Measurements from ENCODE around the gene NPB.

NPB gene

GRCh38 chr17:81926451-81927151 is 24.6 kb downstream of the NPB start:
- peak in 8 of 14 donors; percentile 30 to 74 (median 48) for DNase-seq

- no peak for DNase-seq
Observed at GRCh38 chr17:81927152-81927652, 25.2 kb downstream of the NPB start.

- peak; percentile 48 to 94 (median 82) for DNase-seq
Observed at GRCh38 chr17:81927653-81928543, 25.9 kb downstream of the NPB start, which contains the start of gene MAFG. Gene MAFG (minus strand): TSS chr17:81927735. CDS start chr17:81923185, 4,550 bp downstream.

- no peak for DNase-seq
Observed at GRCh38 chr17:81928544-81929252, 26.7 kb downstream of the NPB start.

GRCh38 chr17:81929253-81930141 is 27.5 kb downstream of the NPB start:
- DNase-seq, result no peak

- DNase-seq, result no peak
Observed at GRCh38 chr17:81930142-81931125, 28.4 kb downstream of the NPB start.

GRCh38 chr17:81931189-81931556 is 29.1 kb downstream of the NPB start:
- no peak for DNase-seq

GRCh38 chr17:81931557-81932332 is 29.7 kb downstream of the NPB start:
- DNase-seq, result no peak

GRCh38 chr17:81932333-81932983 is 30.4 kb downstream of the NPB start:
- no peak for DNase-seq

GRCh38 chr17:81933178-81933699 is 31.2 kb downstream of the NPB start:
- no peak for DNase-seq

GRCh38 chr17:81934098-81934757 is 32.2 kb downstream of the NPB start:
- no peak for DNase-seq

GRCh38 chr17:81934850-81935708 is 33.0 kb downstream of the NPB start:
- no peak for DNase-seq

- no peak for DNase-seq
Observed at GRCh38 chr17:81935709-81936084, 33.7 kb downstream of the NPB start.

- DNase-seq, result no peak
Observed at GRCh38 chr17:81939218-81939617, 37.2 kb downstream of the NPB start.

GRCh38 chr17:81939881-81940385 is 37.9 kb downstream of the NPB start:
- DNase-seq, result peak in 10 of 14 donors; percentile 24 to 84 (median 57)

- DNase-seq, result no peak
Observed at GRCh38 chr17:81940538-81941483, 38.8 kb downstream of the NPB start.
